Measurements from ENCODE around the gene IFNW1.

The IFNW1 gene

GRCh38 chr9:21104787-21105186 is 36.8 kb downstream of the IFNW1 start:
- DNase-seq = no peak

- no peak for DNase-seq
These were observed 39.3 kb downstream of the IFNW1 start for GRCh38 chr9:21102305-21102704.

GRCh38 chr9:21097817-21098216 is 43.8 kb downstream of the IFNW1 start:
- DNase-seq = no peak

GRCh38 chr9:21096901-21097255 is 44.8 kb downstream of the IFNW1 start:
- no peak for DNase-seq

GRCh38 chr9:21096172-21096900 is 45.3 kb downstream of the IFNW1 start:
- DNase-seq = peak; percentile 41 to 81

- DNase-seq = no peak
These were observed 46.1 kb downstream of the IFNW1 start for GRCh38 chr9:21095561-21095960.

Data from CD4-positive, alpha-beta T cell treated with Interferon alpha-2 for 1 hour (primary cell).